Astrocyte (in vitro differentiated cells and primary cell): ENCODE results near the gene LRRC63.

Experiments
- CTCF ChIP-seq: IDR thresholded peaks from 2 replicates; pipeline ENCODE4 v1.5.1; 2011; ENCODE audit warnings: low read depth, mild to moderate bottlenecking, inconsistent platforms, low read length, moderate library complexity; ENCODE audit not compliant: insufficient read depth
- EZH2 ChIP-seq: IDR thresholded peaks from 2 replicates; pipeline ENCODE4 v1.6.1; 2012; ENCODE audit warnings: mild to moderate bottlenecking, low read length, inconsistent platforms; ENCODE audit not compliant: insufficient read depth

GRCh38 chr13:46172531-46172991, 39.2 kb upstream of the LRRC63 start:
- no peak for TF ChIP-seq CTCF
- no peak for TF ChIP-seq EZH2
